NT2/D1 (cell line): ENCODE results near the gene TAPBPL.

Source experiments
- SUZ12 ChIP-seq: IDR thresholded peaks from 2 replicates; pipeline ENCODE4 v1.6.1; 2011; ENCODE audit not compliant: insufficient read length, insufficient read depth; ENCODE audit errors: extremely low read depth
- YY1 ChIP-seq: IDR thresholded peaks from 2 replicates; pipeline ENCODE4 v1.6.1; 2011; ENCODE audit not compliant: insufficient read length, insufficient read depth
- ZNF274 ChIP-seq: IDR thresholded peaks from 2 replicates; pipeline ENCODE4 v1.6.1; 2011; ENCODE audit warnings: mild to moderate bottlenecking, low read depth, low read length

GRCh38 chr12:6466184-6466573, 14.3 kb downstream of the TAPBPL start:
- TF ChIP-seq ZNF274: no peak
- no peak for TF ChIP-seq SUZ12
- TF ChIP-seq YY1: no peak
